HG03039 (cell line): Measurements from ENCODE around the gene ITGB3BP.
"Not testable (repeated sequence)": the region's sequence is repeated elsewhere in the genome, so short reads cannot be mapped to it uniquely, and the experiment has no call there.

Source experiments
- ATAC-seq: cut with Tn5 transposase; IDR thresholded peaks from one replicate; pipeline ENCODE4 v1.9.1; 2021; ENCODE audit warnings: mild to moderate bottlenecking, moderate library complexity; ENCODE audit not compliant: unreplicated experiment

Gene ITGB3BP

DNA sequence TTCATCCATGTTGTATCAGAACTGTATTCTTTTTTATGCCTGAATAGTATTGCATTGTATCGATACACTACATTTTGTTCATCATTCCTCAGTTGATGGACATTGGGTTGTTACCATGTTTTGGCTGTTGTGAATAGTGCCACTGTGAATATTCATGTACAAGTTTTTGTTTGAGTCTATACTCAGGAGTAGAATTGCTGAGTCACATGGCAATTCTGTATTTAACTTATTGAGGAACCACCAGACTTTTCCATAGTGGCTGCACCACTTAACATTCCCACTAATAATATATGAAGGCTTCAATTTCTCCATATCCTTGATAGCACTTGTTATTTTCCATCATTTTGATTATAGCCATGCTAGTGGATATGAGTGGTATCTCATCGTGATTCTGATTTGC, 99.4 kb downstream of the ITGB3BP start:
- ATAC-seq, result no peak

DNA sequence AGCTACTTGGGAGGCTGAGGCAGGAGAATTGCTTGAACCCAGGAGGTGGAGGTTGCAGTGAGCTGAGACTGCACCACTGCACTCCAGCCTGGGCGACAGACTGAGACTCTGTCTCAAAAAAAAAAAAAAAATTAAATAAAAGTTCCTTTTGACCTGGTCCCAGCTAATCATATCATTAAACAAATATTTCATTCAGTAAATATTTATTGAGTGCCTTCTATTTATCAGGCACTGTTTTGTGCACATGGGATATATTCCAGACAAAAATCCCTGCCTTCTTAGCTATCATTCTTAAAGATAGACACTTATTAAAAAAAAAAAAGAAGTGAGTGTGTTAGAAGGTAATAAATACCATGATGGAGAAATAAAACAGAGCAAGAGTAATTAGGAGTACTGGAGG, 102.3 kb downstream of the ITGB3BP start:
- not testable (repeated sequence) for ATAC-seq

DNA sequence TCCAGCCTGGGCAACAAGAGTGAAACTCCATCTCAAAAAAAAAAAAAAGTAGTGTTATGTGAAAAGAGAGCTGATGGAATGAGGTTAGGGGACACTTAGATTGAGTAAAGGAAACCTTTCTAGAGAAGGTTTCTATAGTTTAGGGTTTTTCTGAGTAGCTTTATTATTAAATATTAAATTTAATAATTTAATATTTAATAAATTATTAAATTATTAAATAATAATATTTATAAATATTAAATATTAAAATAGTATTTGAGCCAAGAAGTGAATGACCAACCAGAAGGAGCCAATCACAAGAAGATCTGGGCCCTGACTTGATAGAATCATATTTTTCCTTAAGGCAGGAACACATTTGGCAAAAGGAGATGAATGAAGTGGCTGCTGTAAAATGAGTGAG, 104.9 kb downstream of the ITGB3BP start:
- no peak for ATAC-seq

DNA sequence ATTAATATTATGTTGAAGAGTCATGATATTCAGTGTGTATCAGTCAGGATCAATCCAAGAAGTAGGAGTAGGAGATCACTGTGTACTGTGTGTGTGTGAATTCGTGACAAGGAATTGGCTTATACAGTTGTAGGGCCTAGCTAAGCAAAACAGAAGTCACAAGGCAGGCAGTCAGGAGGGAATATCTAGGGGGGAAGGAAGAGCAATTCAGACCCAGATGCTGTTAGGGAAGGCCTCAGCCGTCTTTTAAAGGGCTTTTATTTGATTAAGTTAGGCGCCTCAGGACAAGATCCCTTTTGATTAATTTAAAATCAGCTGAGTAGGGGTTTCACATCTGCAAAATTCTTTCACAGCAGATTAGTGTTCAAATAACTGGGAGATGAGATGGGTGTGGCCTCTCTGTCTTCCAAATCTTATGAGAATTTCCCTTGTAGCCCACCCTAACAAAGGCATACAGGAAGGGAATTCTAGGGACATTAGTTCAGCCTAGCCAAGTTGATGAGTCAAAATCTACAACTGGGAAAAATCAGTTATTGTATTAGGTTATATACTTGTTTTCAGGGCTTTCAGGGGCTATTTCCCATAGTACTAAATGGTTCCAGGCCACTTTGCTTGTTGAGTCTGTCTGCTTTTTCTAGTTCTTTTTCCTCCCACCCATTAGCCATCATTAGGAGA, 108.2 kb downstream of the ITGB3BP start:
- no peak for ATAC-seq

DNA sequence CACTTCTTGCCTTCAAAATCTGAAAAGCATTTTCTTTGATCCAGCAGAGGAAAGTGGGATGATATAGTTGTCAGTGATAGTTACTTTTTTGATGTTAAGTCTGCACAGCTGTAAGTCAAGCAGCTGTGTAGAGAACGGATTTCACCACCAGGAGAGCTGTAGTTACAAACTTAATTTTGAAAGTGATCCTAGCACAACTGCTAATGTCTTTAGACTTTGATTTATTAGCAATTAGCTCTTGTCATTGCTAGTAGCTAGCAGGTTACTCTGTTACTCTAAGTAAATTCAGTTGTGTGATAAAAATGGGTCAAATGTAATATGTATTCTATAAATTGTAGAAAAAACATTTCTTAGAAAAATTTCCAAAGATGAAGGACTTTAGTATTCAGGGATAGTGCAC, 109.6 kb downstream of the ITGB3BP start:
- ATAC-seq, result no peak

DNA sequence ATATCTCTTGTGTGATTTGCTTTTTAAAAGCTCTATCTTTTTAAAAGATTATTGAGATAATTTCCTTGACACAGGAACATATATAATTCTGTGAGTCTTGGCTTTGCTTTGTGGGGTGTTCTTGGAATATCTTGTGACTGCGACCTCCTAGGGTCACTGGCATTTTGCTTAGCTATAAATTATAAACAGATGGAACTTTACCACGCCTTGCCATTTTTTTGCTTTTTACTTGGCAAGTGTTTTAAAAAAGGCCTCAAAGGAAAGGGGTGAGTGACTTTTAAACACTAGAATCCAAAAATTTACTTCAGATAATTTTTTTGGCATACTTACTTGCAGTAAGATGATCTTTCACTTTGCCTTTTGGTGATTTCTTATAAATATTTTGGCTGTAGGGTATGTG, 112.0 kb downstream of the ITGB3BP start:
- no peak for ATAC-seq

DNA sequence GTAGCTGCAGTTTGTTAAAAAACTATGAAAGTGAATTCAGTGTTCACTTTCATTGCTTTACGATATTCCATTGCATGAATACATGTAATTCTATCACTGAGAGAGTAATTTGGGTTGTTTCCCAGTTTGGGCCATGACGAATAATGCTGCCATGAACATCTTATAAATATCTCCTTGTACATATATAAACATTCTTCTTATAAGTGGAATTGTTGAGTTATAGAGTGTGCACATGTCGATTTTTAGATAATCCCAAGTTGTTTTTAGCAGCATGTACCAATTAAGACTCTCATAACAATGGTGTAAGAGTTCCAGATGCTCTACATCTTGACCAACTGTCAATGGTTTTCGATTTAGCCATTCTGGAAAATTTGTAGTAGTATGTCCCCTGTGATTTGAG, 114.7 kb downstream of the ITGB3BP start:
- no peak for ATAC-seq

DNA sequence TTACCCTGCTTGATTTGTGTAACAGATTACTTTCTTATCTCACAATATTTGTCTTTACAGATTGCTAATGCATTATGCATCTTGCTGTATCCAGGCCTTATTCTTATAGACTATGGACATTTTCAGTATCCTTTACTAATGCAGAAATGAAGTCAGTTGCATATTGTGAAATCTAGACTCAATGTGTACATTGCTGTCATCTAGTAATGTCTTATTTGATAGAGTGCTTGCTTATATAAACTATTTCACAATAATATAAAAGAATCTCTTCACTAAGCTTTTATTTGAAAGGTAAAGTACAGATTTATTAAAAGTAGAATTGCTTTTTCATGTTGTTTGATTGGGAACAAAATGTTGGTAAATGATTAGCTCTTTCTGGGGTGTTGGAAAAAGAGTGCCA, 116.0 kb downstream of the ITGB3BP start:
- no peak for ATAC-seq

DNA sequence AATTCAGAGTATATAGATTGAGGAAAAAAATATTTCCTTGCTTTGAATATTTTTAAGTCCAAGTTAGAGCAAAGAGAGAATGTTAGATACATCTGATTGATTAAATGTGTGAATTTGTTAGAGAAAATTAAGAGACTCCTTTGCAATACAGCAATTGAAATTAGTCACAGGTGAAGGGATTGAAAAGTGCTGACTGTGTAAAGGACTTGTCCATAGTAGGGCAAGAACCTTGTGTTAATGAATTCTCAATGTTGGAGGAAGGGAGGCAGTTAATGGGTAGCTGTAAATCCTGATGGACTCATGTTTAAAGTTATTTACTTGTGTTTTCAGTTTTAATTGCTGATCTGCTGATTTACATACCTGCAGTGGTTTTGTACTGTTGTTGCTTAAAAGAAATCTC, 117.0 kb downstream of the ITGB3BP start:
- no peak for ATAC-seq

DNA sequence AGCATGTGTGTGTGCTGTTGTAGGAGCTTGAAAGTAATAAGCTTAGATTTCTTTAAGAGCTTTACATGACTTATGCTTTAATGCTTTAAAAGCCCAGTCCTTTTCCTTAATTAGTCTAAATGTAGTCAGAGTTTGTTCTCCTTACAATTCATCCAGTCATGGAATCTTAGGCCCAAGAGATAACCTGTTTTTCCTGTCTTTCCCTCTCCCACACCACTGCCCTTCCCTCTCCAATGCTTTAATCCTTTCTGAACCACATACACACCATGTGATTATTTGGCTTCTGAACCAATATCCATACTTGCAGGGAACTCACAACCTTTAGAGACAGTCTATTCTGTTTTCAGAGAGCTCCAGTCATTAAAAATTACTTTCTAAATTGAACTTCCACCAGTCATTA, 118.0 kb downstream of the ITGB3BP start:
- no peak for ATAC-seq

DNA sequence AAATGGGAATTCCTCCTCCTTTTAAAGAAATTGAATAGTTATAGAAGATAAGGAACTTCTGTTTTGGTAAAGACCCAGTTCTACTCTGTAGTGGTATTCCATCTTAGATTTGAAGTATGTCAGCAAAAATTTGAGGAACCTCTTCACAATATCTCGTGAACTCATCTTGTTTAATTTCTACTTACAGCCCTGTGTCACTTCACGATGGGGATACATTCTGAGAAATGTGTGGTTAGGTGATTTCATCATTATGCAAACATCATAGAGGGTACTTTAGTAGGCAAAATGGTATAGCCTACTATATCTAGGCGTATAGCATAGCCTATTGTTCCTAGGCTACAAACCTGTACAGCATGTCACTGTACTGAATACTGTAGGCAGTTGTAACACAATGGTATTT, 119.6 kb downstream of the ITGB3BP start:
- no peak for ATAC-seq

DNA sequence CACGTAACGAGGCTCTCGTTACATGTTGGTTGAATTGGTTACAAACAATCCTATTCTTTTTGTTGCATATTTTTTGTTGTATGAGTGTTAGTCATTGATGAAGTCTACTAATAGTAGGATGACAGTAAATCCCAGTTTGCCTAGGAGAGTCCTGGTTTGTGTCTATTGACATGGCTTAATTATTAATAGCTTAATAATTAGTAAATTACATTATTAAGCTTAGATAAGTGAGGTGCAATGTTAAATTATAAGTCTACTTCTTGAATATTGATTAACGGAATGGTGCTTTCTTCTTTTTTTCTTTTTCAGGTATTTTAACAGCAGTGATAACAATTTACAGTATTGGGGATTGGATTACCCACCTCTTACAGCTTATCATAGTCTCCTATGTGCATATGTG, 121.1 kb downstream of the ITGB3BP start:
- no peak for ATAC-seq
